Activated CD4-positive, alpha-beta T cell treated with anti-CD3 and anti-CD28 coated beads, Interleukin-2, amount 50 U/mL, for 4 hours (primary cell): Measurements from ENCODE around the gene ATP5F1D.

Experiments used
- DNase-seq, 2 experiments: peaks; one replicate each; pipeline ENCODE4 v3.0.0-alpha.2; 2020

ATP5F1D gene

GRCh38 chr19:1220976-1221903 is 20.3 kb upstream of the ATP5F1D start:
- no peak for DNase-seq

DNA sequence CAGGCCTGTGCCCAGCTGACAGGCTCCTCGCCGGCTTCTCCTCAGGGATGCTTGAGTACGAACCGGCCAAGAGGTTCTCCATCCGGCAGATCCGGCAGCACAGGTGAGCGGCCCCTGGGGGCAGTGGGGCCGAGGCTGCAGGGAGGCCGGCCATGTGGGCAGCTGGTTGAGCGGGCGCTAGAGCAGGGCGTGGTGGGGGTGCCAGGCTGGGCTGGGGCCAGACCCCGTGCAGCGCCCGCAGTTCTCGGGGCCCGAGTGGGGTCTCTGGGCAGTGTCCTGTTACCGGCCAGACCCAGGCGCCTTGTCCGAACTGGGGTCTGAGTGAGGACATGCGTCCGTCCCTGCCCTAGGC is 19.7 kb upstream of the ATP5F1D start:
- no peak for DNase-seq

DNA sequence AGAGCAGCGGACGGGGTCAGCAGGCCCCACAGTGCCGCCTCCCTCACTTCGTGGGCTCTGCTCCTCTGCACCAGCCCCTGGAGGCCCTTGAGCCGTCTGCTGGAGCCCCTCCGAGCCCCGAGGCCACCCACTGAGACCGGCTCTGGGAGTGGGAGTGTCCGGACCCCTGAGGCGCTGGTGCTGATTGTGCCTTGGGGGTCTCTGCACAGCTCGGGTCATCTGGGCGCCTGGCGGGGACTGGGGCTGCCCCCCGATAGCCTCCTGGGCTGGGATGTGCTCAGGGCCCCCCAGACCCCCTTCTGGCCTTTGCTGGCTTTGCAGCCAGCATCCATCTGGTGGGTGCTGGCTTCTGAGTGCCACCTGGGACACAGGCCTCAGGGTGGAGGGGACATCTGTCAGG is 19.2 kb upstream of the ATP5F1D start:
- DNase-seq: no peak

DNA sequence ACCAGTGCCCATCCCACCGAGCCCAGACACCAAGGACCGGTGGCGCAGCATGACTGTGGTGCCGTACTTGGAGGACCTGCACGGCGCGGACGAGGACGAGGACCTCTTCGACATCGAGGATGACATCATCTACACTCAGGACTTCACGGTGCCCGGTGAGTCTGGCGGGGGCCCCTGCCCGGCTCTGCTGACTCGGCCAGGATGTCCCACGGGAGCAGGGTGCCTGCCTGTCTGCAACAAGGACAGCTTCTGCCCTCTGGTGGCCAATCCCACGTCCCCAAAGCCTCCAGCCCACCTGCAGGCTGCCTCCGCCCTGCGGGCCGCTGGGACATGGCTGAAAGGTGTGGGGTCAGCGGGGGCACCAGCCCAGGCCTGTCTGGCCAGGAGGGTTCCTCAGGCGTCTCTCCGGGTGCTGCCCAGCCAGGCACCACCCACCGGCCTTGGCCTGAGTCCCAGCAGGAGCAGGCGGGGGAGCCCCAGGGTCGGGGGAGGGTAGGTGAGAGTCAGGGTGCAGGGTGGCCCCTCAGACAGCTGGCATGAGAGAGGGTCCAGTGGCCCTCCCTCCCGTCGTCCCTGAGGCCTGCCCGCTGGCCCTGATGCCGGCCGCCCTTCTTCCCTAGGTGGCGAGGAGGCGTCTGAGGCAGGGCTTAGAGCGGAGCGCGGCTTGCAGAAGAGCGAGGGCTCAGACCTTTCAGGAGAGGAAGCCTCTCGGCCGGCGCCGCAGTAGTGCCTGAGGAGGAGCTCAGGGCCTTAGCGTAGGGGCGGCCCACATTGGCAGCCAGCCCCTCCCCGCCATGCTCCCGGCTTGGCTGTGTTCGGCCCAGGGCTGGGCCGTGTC is 18.3 kb upstream of the ATP5F1D start:
- DNase-seq: no peak

- DNase-seq: no peak
Measured at GRCh38 chr19:1224047-1224825, 17.3 kb upstream of the ATP5F1D start.

GRCh38 chr19:1224847-1225246 is 16.7 kb upstream of the ATP5F1D start:
- no peak for DNase-seq

DNA sequence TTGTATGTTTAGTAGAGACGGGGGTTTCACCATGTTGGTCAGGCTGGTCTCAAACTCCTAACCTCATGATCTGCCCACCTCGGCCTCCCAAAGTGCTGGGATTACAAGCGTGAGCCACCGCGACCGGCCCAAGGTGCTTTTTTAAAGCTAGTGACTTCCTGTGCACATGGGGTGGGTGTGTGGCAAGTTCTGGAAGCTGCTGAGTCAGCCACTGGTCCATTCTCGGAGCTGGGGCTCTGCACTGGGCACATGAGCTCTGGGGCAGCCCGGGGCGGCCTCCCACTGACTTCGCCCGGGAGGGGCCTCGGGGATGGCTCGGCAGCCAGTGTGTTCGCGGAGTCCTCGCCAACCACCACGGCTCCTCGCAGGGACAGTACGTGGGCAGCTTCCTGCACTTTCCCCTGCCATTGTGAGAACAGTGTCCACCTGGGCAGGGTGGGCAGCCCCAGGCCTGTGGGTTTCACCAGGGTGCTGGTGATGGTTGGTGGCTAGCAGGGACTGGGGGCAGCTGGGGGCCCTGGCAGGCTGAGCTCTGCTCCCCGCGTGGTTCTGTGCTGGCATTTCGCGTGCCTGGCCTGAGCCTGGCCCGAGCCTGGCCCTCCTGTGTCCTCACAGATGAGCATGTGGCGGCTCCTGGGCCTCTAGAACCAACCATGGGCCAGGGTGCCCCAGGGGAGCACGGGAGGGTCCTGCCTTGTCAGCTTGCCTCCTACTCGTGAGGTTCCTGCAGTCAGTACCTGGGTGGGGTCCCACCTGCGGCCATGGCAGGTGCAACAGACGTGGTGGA is 15.9 kb upstream of the ATP5F1D start:
- DNase-seq: no peak

DNA sequence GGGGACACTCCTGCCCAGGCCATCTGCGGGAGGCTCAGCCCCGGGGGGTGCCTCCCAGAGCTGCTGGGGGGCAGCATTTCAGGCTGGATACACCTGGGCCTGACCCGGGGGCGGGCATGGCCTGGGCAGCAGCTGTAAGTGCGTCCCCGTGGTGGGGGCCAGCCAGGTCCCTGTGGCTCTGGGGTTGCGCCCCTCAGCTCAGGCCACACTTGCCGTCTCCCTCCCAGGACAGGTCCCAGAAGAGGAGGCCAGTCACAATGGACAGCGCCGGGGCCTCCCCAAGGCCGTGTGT is 15.4 kb upstream of the ATP5F1D start:
- no peak for DNase-seq

DNA sequence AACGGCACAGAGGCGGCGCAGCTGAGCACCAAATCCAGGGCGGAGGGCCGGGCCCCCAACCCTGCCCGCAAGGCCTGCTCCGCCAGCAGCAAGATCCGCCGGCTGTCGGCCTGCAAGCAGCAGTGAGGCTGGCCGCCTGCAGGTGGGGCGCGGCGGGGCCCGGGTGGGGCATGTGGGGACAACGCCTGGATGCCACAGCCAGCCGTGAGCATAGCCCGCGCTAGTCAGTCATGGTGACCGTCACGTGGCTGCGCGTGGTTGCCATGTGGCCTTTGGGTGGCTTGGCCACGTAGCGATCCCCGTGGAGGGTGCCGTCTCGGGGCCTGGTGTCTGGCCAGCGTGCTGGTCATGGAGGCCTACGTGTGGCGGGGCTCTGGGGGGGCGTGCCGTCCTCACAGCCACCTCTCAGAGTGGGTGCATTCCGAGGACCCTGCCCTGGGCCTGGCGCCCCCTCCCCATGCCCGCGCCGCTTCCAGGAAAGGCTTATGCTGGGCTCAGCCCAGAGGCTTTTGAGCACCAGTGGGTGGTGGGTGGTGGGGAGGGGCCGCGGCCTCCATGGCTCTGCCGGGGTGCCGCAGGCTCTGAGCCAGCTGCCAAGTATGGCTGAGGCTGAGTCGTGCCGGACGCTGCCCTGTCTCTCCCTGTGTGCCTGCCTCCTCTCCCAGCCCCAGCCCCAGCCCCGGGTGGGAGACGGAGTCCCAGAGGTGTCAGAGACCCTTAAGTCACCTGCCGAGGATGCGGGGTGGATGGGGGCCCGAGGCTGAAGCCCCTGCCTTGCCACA is 14.8 kb upstream of the ATP5F1D start:
- no peak for DNase-seq

- no peak for DNase-seq
Measured at GRCh38 chr19:1227304-1228054, 14.1 kb upstream of the ATP5F1D start.

- DNase-seq: no peak
Measured at GRCh38 chr19:1228161-1228957, 13.2 kb upstream of the ATP5F1D start.

DNA sequence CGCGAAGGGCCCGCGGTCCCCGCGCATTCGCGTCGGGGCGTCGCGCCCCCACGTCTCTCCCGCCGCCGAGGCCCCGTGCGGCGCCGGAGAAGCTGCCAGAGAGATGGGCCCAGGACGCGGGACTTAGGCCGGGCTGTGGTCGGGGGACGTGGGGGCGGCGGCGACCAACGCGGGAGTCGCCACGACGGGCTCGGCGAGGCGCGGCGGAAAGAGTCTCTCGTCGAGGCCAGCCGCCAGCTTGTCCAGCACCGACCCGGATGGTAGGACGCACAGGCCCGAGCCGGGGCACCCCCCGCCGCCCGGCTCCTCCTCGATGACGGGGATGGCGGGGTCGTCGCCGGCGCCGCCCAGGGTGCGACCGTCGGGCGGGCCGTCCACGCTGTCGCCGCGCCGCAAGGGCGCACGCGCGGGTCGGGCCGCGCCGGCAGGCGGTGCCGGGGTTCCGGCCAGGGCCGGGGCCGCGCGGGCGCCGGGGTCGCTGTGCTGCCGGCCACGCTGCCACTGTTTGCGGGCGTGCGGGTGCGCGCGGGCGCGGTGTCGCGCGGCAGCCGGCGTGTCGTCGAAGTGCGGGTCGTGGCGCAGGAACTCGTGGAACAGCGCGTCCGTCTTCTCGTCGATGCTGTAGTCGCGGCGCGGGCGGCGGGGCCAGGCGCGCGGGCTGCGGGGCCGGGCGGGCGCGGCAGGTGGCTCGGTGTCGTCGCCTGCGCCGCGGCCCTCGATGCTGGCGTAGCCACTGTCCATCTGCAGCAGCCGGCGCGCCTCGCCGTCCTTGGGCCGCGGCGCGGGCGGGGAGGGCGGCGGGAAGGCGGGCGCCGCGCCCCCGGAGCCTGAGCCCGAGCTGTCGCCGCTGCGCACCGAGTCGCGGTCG is 12.3 kb upstream of the ATP5F1D start:
- no peak for DNase-seq

- no peak for DNase-seq
Measured at GRCh38 chr19:1229924-1230782, 11.4 kb upstream of the ATP5F1D start.

DNA sequence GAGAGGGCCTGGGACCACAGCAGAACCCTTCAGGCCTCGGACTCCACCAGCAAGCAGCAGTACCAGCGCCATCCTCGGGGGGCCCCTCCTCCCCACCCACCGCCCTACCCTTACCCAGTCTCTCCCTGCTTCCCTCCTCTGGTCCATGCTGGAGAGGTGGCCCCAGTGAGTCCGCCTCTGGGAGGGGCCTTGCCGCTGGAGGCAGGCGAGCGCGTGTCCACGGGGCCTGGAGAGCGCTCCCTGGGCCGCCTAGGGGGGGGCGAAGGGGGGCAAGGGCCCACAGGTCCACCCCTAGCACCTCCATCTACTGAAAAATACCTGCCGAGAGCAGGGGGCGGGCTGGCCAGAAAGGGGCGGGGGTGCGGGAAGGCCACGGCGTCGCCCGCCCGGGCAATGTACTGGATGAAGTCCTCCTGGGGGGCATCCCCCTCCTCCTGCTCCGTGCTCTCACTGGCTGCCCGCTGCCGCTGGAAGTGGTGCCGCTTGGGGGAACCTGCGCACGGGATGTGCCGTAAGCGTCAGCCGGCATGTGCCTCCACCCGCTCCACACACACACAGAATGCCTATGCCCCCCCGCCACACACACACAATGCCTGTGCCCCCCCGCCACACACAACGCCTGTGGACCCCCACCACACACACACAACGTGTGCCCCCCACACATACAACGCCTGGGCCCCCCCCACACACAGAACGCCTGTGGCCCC is 10.6 kb upstream of the ATP5F1D start:
- no peak for DNase-seq

DNA sequence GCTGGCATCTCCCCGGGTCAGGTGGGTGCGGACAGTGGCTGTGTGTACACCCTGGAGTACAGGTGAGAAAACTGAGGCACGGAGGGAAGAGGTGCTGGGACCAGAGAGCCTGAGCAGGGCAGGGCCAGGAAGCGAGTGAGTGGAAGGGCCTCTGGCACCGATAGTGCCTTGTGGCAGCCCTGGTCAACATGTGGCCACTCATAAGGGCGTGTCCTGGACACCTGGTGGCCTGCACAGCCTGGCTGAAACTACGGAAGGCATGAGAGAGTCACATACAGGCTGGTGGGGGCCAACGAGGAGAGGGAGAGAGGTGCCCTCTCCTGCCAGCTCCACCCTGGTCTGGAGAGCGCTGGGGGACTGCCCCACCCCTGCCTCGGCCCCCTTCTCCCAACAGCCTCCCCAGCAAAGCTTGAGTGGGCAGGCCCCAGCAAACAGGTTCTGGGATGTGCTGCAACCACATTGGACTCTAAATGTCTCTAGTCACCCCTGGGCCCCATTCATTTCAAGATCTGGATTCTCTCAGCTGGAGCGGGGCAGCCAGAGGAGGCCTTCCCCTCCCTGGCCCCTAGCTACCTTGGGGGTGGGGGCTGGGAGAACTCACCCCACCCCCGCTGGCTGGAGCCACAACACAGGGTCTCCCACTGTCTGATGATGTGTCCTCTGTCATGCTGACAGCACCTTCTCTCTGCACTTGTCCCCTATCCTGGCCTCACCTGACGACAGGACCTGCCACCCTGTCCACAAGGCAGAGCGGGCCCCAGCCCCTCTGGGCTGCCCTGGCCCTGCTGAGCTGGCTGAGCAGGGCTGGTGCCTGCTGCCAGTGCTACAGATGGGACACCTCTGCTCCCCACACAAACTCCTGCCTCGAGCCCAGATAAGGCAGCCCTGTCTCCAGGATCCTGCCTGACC is 9.6 kb upstream of the ATP5F1D start:
- DNase-seq: no peak

GRCh38 chr19:1232652-1233072 is 8.9 kb upstream of the ATP5F1D start:
- DNase-seq: no peak
